H9 (cell line): Measurements from ENCODE around the gene PTPRB. TPM values are rescaled to one million over a fixed set of nuclear protein-coding genes. Genes with fewer than 3 reads are reported as not detected.

Experiments
- DNase-seq: peaks from one replicate; pipeline ENCODE4 v3.0.0-alpha.2; 2017
- H2AFZ ChIP-seq: one replicate; pipeline ENCODE4 v1.6.1; 2013; ENCODE audit warnings: mild to moderate bottlenecking, low read length, control low read depth, moderate library complexity
- H2AK5ac ChIP-seq: 2 replicates; pipeline ENCODE4 v1.6.1; 2013; ENCODE audit warnings: low read length, control low read depth, mixed read lengths; ENCODE audit not compliant: insufficient read length
- H2BK120ac ChIP-seq: one replicate; pipeline ENCODE4 v1.6.1; 2013; ENCODE audit warnings: low read depth, mild to moderate bottlenecking, low read length, control low read depth, inconsistent platforms; ENCODE audit not compliant: poor library complexity, severe bottlenecking
- H2BK12ac ChIP-seq: 2 replicates; pipeline ENCODE4 v1.6.1; 2013; ENCODE audit warnings: low read length, control low read depth, mixed read lengths, low read depth; ENCODE audit not compliant: insufficient read length
- H2BK15ac ChIP-seq: 2 replicates; pipeline ENCODE4 v1.6.1; 2013; ENCODE audit warnings: low read depth, low read length, control low read depth
- H2BK20ac ChIP-seq: one replicate; pipeline ENCODE4 v1.6.1; 2013; ENCODE audit warnings: low read depth, mild to moderate bottlenecking, low read length, control low read depth, inconsistent platforms; ENCODE audit not compliant: poor library complexity, severe bottlenecking
- H2BK5ac ChIP-seq: 2 replicates; pipeline ENCODE4 v1.6.1; 2013; ENCODE audit warnings: low read length, control low read depth, mixed read lengths; ENCODE audit not compliant: insufficient read length
- H3K14ac ChIP-seq: 2 replicates; pipeline ENCODE4 v1.6.1; 2013; ENCODE audit warnings: low read length, control low read depth; ENCODE audit not compliant: insufficient read depth
- H3K18ac ChIP-seq: 2 replicates; pipeline ENCODE4 v1.6.1; 2013; ENCODE audit warnings: low read depth, mild to moderate bottlenecking, mixed read lengths, low read length, control low read depth; ENCODE audit not compliant: insufficient read length
- H3K23ac ChIP-seq: 2 replicates; pipeline ENCODE4 v1.6.1; 2013; ENCODE audit warnings: low read length, control low read depth, mixed read lengths, low read depth; ENCODE audit not compliant: insufficient read length
- H3K23me2 ChIP-seq: 2 replicates; pipeline ENCODE4 v1.6.1; 2013; ENCODE audit warnings: low read depth, mild to moderate bottlenecking, mixed read lengths, low read length, control low read depth; ENCODE audit not compliant: insufficient read length, poor library complexity, severe bottlenecking
- H3K27ac ChIP-seq: 2 replicates; pipeline ENCODE4 v1.5.1; 2013; ENCODE audit warnings: low read length, control low read depth, mixed read lengths, low read depth; ENCODE audit not compliant: insufficient read length
- H3K27me3 ChIP-seq: 2 replicates; pipeline ENCODE4 v1.6.1; 2013; ENCODE audit warnings: low read length, control low read depth, inconsistent platforms; ENCODE audit not compliant: insufficient read depth
- H3K4ac ChIP-seq: 2 replicates; pipeline ENCODE4 v1.6.1; 2013; ENCODE audit warnings: low read depth, mild to moderate bottlenecking, control low read depth, inconsistent platforms, low read length, moderate library complexity
- H3K4me1 ChIP-seq: 2 replicates; pipeline ENCODE4 v1.6.1; 2013; ENCODE audit warnings: low read length, control low read depth, inconsistent platforms; ENCODE audit not compliant: insufficient read depth
- H3K4me2 ChIP-seq: 2 replicates; pipeline ENCODE4 v1.6.1; 2013; ENCODE audit warnings: low read length, control low read depth, mixed read lengths; ENCODE audit not compliant: insufficient read length, insufficient read depth
- H3K56ac ChIP-seq: 2 replicates; pipeline ENCODE4 v1.6.1; 2013; ENCODE audit warnings: low read depth, mild to moderate bottlenecking, mixed read lengths, low read length, control low read depth; ENCODE audit not compliant: insufficient read length
- H3K79me1 ChIP-seq: 2 replicates; pipeline ENCODE4 v1.6.1; 2013; ENCODE audit warnings: low read depth, mild to moderate bottlenecking, moderate library complexity, low read length, control low read depth, inconsistent platforms; ENCODE audit not compliant: insufficient read depth, poor library complexity, severe bottlenecking
- H3K79me2 ChIP-seq: 2 replicates; pipeline ENCODE4 v1.6.1; 2013; ENCODE audit warnings: low read length, control low read depth, inconsistent platforms; ENCODE audit not compliant: insufficient read depth
- H3K9ac ChIP-seq: 2 replicates; pipeline ENCODE4 v1.6.1; 2013; ENCODE audit warnings: low read length, control low read depth, mixed read lengths; ENCODE audit not compliant: insufficient read length; ENCODE audit errors: extremely low read depth
- H3K9me3 ChIP-seq: one replicate; pipeline ENCODE4 v1.6.1; 2013; ENCODE audit warnings: low read depth, low read length, inconsistent platforms; ENCODE audit not compliant: control insufficient read depth
- H3T11ph ChIP-seq: one replicate; pipeline ENCODE4 v1.6.1; 2013; ENCODE audit warnings: mild to moderate bottlenecking, low read length, control low read depth, inconsistent platforms
- H4K20me1 ChIP-seq: one replicate; pipeline ENCODE4 v1.6.1; 2013; ENCODE audit not compliant: control insufficient read depth, insufficient read length, insufficient read depth
- H4K5ac ChIP-seq: 2 replicates; pipeline ENCODE4 v1.6.1; 2013; ENCODE audit warnings: low read depth, mild to moderate bottlenecking, mixed read lengths, low read length, control low read depth; ENCODE audit not compliant: insufficient read length
- H4K8ac ChIP-seq: replicated peaks from 2 replicates; pipeline ENCODE4 v1.6.1; 2013; ENCODE audit warnings: low read length, control low read depth, mixed read lengths, low read depth; ENCODE audit not compliant: insufficient read length
- H4K91ac ChIP-seq: 2 replicates; pipeline ENCODE4 v1.6.1; 2013; ENCODE audit warnings: low read depth, mild to moderate bottlenecking, moderate library complexity, mixed read lengths, low read length, control low read depth; ENCODE audit not compliant: insufficient read length
- H3K27ac Mint-ChIP-seq, 3 experiments: 2 replicates in 2 of 3; 3 replicates in 1 of 3; pipeline ENCODE4 v1.8.0; 2020 to 2021; ENCODE audit warnings: mixed read lengths in 3 of 3, mild to moderate bottlenecking in 1 of 3, moderate library complexity in 1 of 3
- H3K27me3 Mint-ChIP-seq: 2 replicates; pipeline ENCODE4 v1.8.0; 2021; ENCODE audit warnings: low read depth, mild to moderate bottlenecking, moderate library complexity, mixed read lengths
- H3K36me3 Mint-ChIP-seq, 3 experiments: 2 replicates in 2 of 3; 3 replicates in 1 of 3; pipeline ENCODE4 v1.8.0; 2020 to 2021; ENCODE audit warnings: low read depth in 3 of 3, mixed read lengths in 3 of 3; ENCODE audit not compliant: insufficient read depth in 1 of 3
- H3K4me1 Mint-ChIP-seq, 2 experiments: 2 replicates each; pipeline ENCODE4 v1.8.0; 2020; ENCODE audit warnings: mixed read lengths in 2 of 2
- H3K4me3 Mint-ChIP-seq, 2 experiments: 2 replicates in 1 of 2; 3 replicates in 1 of 2; pipeline ENCODE4 v1.8.0; 2020 to 2021; ENCODE audit warnings: mild to moderate bottlenecking in 2 of 2, mixed read lengths in 2 of 2, moderate library complexity in 1 of 2
- H3K9me3 Mint-ChIP-seq, 2 experiments: 2 replicates in 1 of 2; 3 replicates in 1 of 2; pipeline ENCODE4 v1.8.0; 2020; ENCODE audit warnings: mild to moderate bottlenecking in 2 of 2, mixed read lengths in 2 of 2, moderate library complexity in 1 of 2
- CTCF ChIP-seq: fragments of 200-600 bp; sonication (generic); conservative IDR thresholded peaks from 3 replicates; pipeline ENCODE4 v1.8.0; 2021; ENCODE audit warnings: antibody characterized with exemption, mild to moderate bottlenecking
- WGBS: extraction: QIAGEN DNeasy Blood & Tissue Kit; methylation state at CpG from one replicate; pipeline ENCODE4 v1.1.7; 2013; ENCODE audit warnings: missing lambda C conversion rate, low lambda C conversion rate, mixed read lengths; ENCODE audit not compliant: insufficient read length; ENCODE audit errors: extremely low coverage; 5-methylcytosine and 5-hydroxymethylcytosine counted together
- total RNA-seq: library from RNA; stranded (reverse); gene quantifications from 2 replicates; pipeline ENCODE4 v1.2.1, GENCODE V29; 2021

The PTPRB gene
- total RNA-seq, 1 experiment from 2014 or later, result 1.4 TPM

DNA sequence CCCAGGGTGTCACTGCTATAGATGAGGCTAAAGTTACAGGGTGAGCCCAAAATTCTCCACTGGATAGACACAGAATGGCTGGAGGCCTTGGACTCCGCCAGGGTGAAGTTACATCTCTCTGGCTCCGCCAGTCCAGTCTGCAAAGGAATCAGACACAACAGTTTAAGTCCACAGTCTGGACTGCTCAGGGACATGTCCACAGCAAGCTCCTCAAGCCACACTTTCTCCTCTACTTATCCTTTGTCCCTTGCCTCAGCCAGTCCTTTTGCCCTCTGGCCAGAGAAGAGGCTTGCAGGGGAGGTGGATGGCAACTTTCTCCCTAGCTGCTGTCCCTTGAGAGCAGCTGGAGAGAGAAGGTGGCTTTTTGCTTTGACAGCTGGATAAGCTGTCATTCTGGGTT lies 28.0 kb downstream of the PTPRB start:
- Histone ChIP-seq H3K18ac (no peak overlapping the region), H4K5ac (no peak overlapping the region), H3K56ac (no peak overlapping the region), H3K27me3 (peaks cover 3% of the 10 kb centered on the region; the same call in 1 of the 2 replicates), H2BK12ac (no peak overlapping the region), H3T11ph (no peak overlapping the region), H4K8ac (no peak overlapping the region), H2BK5ac (no peak overlapping the region), H2AK5ac (no peak overlapping the region), H2AFZ (no peak overlapping the region), H4K20me1 (no peaks in the 10 kb centered on the region), H3K79me1 (no peaks in the 10 kb centered on the region), H3K9ac (no peak overlapping the region), H2BK20ac (no peak overlapping the region), H3K79me2 (no peaks in the 10 kb centered on the region), H3K4me1 (0 out of 2 replicates have a peak, but pooled peaks cover 2% of the 10 kb centered on the region), H3K27ac (no peak overlapping the region), H3K23ac (no peak overlapping the region), H3K14ac (no peak overlapping the region), H3K4me2 (peak overlapping the region; percentile 67), H4K91ac (no peak overlapping the region), H3K23me2 (peaks cover 7% of the 10 kb centered on the region), H2BK15ac (no peak overlapping the region), H3K9me3 (no peaks in the 10 kb centered on the region), H2BK120ac (no peak overlapping the region), H3K4ac (no peak overlapping the region)
- no CpG with 5 or more reads among the region's 2 CpGs for WGBS
- no peak for DNase-seq
- peaks cover 17 to 23% of the 10 kb centered on the region in 2 experiments for H3K4me1 Mint-ChIP-seq
- no peak for TF ChIP-seq CTCF
- H3K27me3 Mint-ChIP-seq, result peaks cover 32% of the 10 kb centered on the region
- H3K4me3 Mint-ChIP-seq, result peak overlapping the region; percentile 78 to 90
- H3K27ac Mint-ChIP-seq, result no peak overlapping the region
- H3K9me3 Mint-ChIP-seq, result peaks cover 3% of the 10 kb centered on the region in 2 experiments
- H3K36me3 Mint-ChIP-seq, result no peaks in the 10 kb centered on the region
